Panc1 (cell line): Measurements from ENCODE around the gene ADAM29. TPM values are rescaled to one million over a fixed set of nuclear protein-coding genes. Genes with fewer than 3 reads are reported as not detected.

Source experiments
- ATAC-seq: fragments of 200-7000 bp; cut with Tn5 transposase; 2 replicates; pipeline ENCODE4 v1.9.1; 2020; ENCODE audit warnings: mild to moderate bottlenecking, moderate library complexity
- BruUV-seq: library from RNA; stranded (reverse); fragments of 400-500 nt; replicated peaks from 2 replicates; lab custom pipeline; 2021; lab: Mats Ljungman, UMichigan
- CTCF ChIA-PET: fragments of 300-600 bp; sonication (Branson Sonifier 250); formaldehyde crosslinking; loops from one replicate; lab custom pipeline; 2022; ENCODE audit warnings: antibody characterized with exemption; lab: Charles Lee
- POLR2A ChIA-PET: fragments of 300-600 bp; sonication (Branson Sonifier 250); formaldehyde crosslinking; loops from one replicate; lab custom pipeline; 2022; ENCODE audit warnings: antibody characterized with exemption; lab: Charles Lee
- DNase-seq: peaks from one replicate; pipeline ENCODE4 v3.0.0-alpha.2; 2010; ENCODE audit warnings: low read depth, low spot score
- H3K27ac ChIP-seq: 2 replicates; pipeline ENCODE4 v1.5.1; 2011; ENCODE audit warnings: mild to moderate bottlenecking, low read length, inconsistent platforms
- H3K27me3 ChIP-seq: fragments of 200-500 bp; sonication (Bioruptor generic); 2 replicates; pipeline ENCODE4 v1.6.0; 2014; ENCODE audit warnings: low read length, inconsistent platforms; ENCODE audit not compliant: control insufficient read depth, insufficient read depth
- H3K36me3 ChIP-seq: fragments of 200-500 bp; sonication (Bioruptor generic); 2 replicates; pipeline ENCODE4 v1.5.1; 2014; ENCODE audit warnings: inconsistent platforms, mild to moderate bottlenecking, low read length, moderate library complexity; ENCODE audit not compliant: control insufficient read depth, insufficient read depth
- H3K4me1 ChIP-seq: 2 replicates; pipeline ENCODE4 v1.5.1; 2011; ENCODE audit warnings: inconsistent platforms, mild to moderate bottlenecking, low read length, moderate library complexity; ENCODE audit not compliant: control insufficient read depth, insufficient read depth
- H3K4me3 ChIP-seq, 2 experiments: 2 replicates each; pipeline ENCODE4 v1.5.1; 2011 to 2012; ENCODE audit warnings: low read depth in 2 of 2, low read length in 2 of 2, mild to moderate bottlenecking in 2 of 2, inconsistent platforms in 1 of 2, moderate library complexity in 1 of 2
- H3K9me3 ChIP-seq: fragments of 200-500 bp; sonication (Bioruptor generic); 2 replicates; pipeline ENCODE4 v1.5.1; 2014; ENCODE audit warnings: low read depth, mild to moderate bottlenecking, inconsistent platforms, low read length, moderate library complexity; ENCODE audit not compliant: control insufficient read depth, insufficient read depth
- CTCF ChIP-seq: fragments of 450-650 bp; IDR thresholded peaks from 2 replicates; pipeline ENCODE4 v1.5.1; 2017; ENCODE audit warnings: mild to moderate bottlenecking
- POLR2AphosphoS5 ChIP-seq: IDR thresholded peaks from 2 replicates; pipeline ENCODE4 v1.6.1; 2012; ENCODE audit warnings: mild to moderate bottlenecking, low read depth, low read length, moderate library complexity
- SIN3A ChIP-seq: IDR thresholded peaks from 2 replicates; pipeline ENCODE4 v1.6.1; 2012; ENCODE audit warnings: low read depth, mild to moderate bottlenecking, low read length, moderate library complexity, borderline replicate concordance; ENCODE audit not compliant: insufficient read depth
- TCF7L2 ChIP-seq: IDR thresholded peaks from 2 replicates; pipeline ENCODE4 v1.6.1; 2011; ENCODE audit warnings: mild to moderate bottlenecking, low read depth, low read length, inconsistent platforms
- in situ Hi-C: cut with HindIII; loops from 2 replicates; pipeline ENCODE4 v1.10.0; 2016; ENCODE audit warnings: low sequenced_read_pairs, low pct_unique_long_range_greater_than_20kb
- intact Hi-C: fragments of 100-400 bp; cut with micrococcal nuclease; formaldehyde crosslinking; loops from one replicate; pipeline ENCODE4 v1.10.0; 2022; ENCODE audit not compliant: unreplicated experiment
- total RNA-seq: library from RNA; stranded (reverse); gene quantifications from one replicate; pipeline ENCODE4 v1.2.1, GENCODE V29; 2021; ENCODE audit not compliant: unreplicated experiment
- TF ChIP-seq, protein P1 (sequence below), 2 experiments: IDR thresholded peaks; 2 replicates each; pipeline ENCODE4 v1.6.1; 2011 to 2012; ENCODE audit warnings: low read depth in 2 of 2, control low read depth in 1 of 2, low read length in 1 of 2, mild to moderate bottlenecking in 1 of 2, moderate library complexity in 1 of 2; ENCODE audit not compliant: insufficient read depth in 1 of 2

ADAM29 gene
- total RNA-seq, 1 experiment from 2014 or later: not detected

GRCh38 chr4:174873931-174874330, 44.2 kb upstream of the ADAM29 start:
- no peaks in the 10 kb centered on the region for H3K27me3 ChIP-seq
- in situ Hi-C loops: no loop called here
- TF ChIP-seq CTCF (peak; percentile 23; the same call in 1 of the 2 replicates), TCF7L2 (no peak)
- H3K4me3 ChIP-seq: no peak overlapping the region
- intact Hi-C loops: loop anchor here (5.0 kb wide), 1 partner anchor 663 kb away; no protein-coding TSS in a partner anchor
- POLR2A ChIA-PET: no interaction called here
- H3K4me1 ChIP-seq: no peaks in the 10 kb centered on the region
- no peaks in the 10 kb centered on the region for H3K36me3 ChIP-seq
- H3K27ac ChIP-seq: no peak overlapping the region
- no TSS peak for BruUV-seq
- ATAC-seq (no peak), DNase-seq (peak; percentile 17)
- CTCF ChIA-PET: no interaction called here
- H3K9me3 ChIP-seq: no peaks in the 10 kb centered on the region

GRCh38 chr4:174874898-174875297, 43.3 kb upstream of the ADAM29 start:
- no peak overlapping the region for H3K4me3 ChIP-seq
- no peaks in the 10 kb centered on the region for H3K9me3 ChIP-seq
- ATAC-seq (no peak), DNase-seq (no peak)
- no peaks in the 10 kb centered on the region for H3K36me3 ChIP-seq
- ChIA-PET POLR2A (no interaction called here), CTCF (no interaction called here)
- H3K27ac ChIP-seq: no peak overlapping the region
- no TSS peak for BruUV-seq
- intact Hi-C loops: loop anchor here (5.0 kb wide), 1 partner anchor 662 kb away; no protein-coding TSS in a partner anchor
- TF ChIP-seq, protein P1, sequence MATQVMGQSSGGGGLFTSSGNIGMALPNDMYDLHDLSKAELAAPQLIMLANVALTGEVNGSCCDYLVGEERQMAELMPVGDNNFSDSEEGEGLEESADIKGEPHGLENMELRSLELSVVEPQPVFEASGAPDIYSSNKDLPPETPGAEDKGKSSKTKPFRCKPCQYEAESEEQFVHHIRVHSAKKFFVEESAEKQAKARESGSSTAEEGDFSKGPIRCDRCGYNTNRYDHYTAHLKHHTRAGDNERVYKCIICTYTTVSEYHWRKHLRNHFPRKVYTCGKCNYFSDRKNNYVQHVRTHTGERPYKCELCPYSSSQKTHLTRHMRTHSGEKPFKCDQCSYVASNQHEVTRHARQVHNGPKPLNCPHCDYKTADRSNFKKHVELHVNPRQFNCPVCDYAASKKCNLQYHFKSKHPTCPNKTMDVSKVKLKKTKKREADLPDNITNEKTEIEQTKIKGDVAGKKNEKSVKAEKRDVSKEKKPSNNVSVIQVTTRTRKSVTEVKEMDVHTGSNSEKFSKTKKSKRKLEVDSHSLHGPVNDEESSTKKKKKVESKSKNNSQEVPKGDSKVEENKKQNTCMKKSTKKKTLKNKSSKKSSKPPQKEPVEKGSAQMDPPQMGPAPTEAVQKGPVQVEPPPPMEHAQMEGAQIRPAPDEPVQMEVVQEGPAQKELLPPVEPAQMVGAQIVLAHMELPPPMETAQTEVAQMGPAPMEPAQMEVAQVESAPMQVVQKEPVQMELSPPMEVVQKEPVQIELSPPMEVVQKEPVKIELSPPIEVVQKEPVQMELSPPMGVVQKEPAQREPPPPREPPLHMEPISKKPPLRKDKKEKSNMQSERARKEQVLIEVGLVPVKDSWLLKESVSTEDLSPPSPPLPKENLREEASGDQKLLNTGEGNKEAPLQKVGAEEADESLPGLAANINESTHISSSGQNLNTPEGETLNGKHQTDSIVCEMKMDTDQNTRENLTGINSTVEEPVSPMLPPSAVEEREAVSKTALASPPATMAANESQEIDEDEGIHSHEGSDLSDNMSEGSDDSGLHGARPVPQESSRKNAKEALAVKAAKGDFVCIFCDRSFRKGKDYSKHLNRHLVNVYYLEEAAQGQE (IDR thresholded peaks at IDR 0.05; ENCODE audit: insufficient read depth in 1 of 2, low read depth in 2 of 2, low read length in 1 of 2): no peak
- TF ChIP-seq POLR2AphosphoS5 (no peak), CTCF (no peak), TCF7L2 (no peak), SIN3A (no peak)
- no peaks in the 10 kb centered on the region for H3K27me3 ChIP-seq
- in situ Hi-C loops: no loop called here
- no peaks in the 10 kb centered on the region for H3K4me1 ChIP-seq
